Endothelial cell of umbilical vein (primary cell): Measurements from ENCODE around the gene PRKAG1. TPM values are rescaled to one million over a fixed set of nuclear protein-coding genes. Genes with fewer than 3 reads are reported as not detected.

Experiments used
- BruUV-seq: library from RNA; stranded (reverse); fragments of 400-500 nt; replicated peaks from 2 replicates; lab custom pipeline; 2021; lab: Mats Ljungman, UMichigan
- CTCF ChIA-PET: fragments of 300-600, 350-600 bp; sonication (Branson Sonifier 250); formaldehyde crosslinking; loops from one replicate; lab custom pipeline; 2021; ENCODE audit warnings: antibody characterized with exemption, inconsistent platforms; lab: Charles Lee
- POLR2A ChIA-PET: fragments of 300-600, 350-600 bp; sonication (Branson Sonifier 250); formaldehyde crosslinking; loops from one replicate; lab custom pipeline; 2021; ENCODE audit warnings: antibody characterized with exemption, inconsistent platforms; lab: Charles Lee
- DNase-seq: peaks from one replicate; pipeline ENCODE4 v3.0.0-alpha.2; 2011; ENCODE audit warnings: low read depth, low spot score
- FAIRE-seq: peaks from 2 replicates; lab custom pipeline; 2011; peaks lifted over from hg19 to GRCh38; lab: Jason Lieb, UNC
- H2AFZ ChIP-seq: 2 replicates; pipeline ENCODE4 v1.6.0; 2012; ENCODE audit warnings: low read depth, low read length, control low read depth, inconsistent platforms
- H3K27ac ChIP-seq: 2 replicates; pipeline ENCODE4 v1.5.1; 2011; ENCODE audit warnings: low read depth, mild to moderate bottlenecking, control low read depth, low read length, moderate library complexity; ENCODE audit not compliant: insufficient read depth
- H3K27me3 ChIP-seq, 2 experiments: 2 replicates each; pipeline versions ENCODE4 v1.6.0 to v1.6.1; 2011; ENCODE audit warnings: low read length in 2 of 2, mixed read lengths in 1 of 2; ENCODE audit not compliant: control insufficient read depth in 2 of 2, insufficient read depth in 2 of 2
- H3K36me3 ChIP-seq, 2 experiments: 2 replicates in 1 of 2; 3 replicates in 1 of 2; pipeline ENCODE4 v1.5.1; 2011; ENCODE audit warnings: low read length in 2 of 2, mild to moderate bottlenecking in 1 of 2, moderate library complexity in 1 of 2; ENCODE audit not compliant: control insufficient read depth in 2 of 2, insufficient read depth in 2 of 2; ENCODE audit errors: extremely low read depth in 1 of 2
- H3K4me1 ChIP-seq: 3 replicates; pipeline ENCODE4 v1.5.1; 2011; ENCODE audit warnings: mild to moderate bottlenecking, low read length; ENCODE audit not compliant: control insufficient read depth, insufficient read depth; ENCODE audit errors: extremely low read depth
- H3K4me2 ChIP-seq: 2 replicates; pipeline ENCODE4 v1.6.1; 2011; ENCODE audit warnings: low read length, control low read depth, mixed read lengths; ENCODE audit not compliant: insufficient read depth
- H3K4me3 ChIP-seq, 3 experiments: fragments of 200-600 bp in 1 of 3; sonication (generic), shearing (Covaris generic) in 1 of 3; replicated peaks in 1 of 3; 2 replicates each; pipeline ENCODE4 v1.5.1; 2011 to 2016; ENCODE audit warnings: control low read depth in 3 of 3, low read length in 3 of 3, mild to moderate bottlenecking in 2 of 3, inconsistent platforms in 1 of 3, low read depth in 1 of 3, moderate library complexity in 1 of 3; ENCODE audit not compliant: insufficient read depth in 1 of 3
- H3K79me2 ChIP-seq: 2 replicates; pipeline ENCODE4 v1.6.0; 2012; ENCODE audit warnings: low read length, inconsistent platforms; ENCODE audit not compliant: control insufficient read depth, insufficient read depth
- H3K9ac ChIP-seq: replicated peaks from 2 replicates; pipeline ENCODE3; 2011; ENCODE audit warnings: low read length, control low read depth; ENCODE audit not compliant: insufficient read depth; ENCODE audit errors: extremely low read depth
- H3K9me1 ChIP-seq: replicated peaks from 3 replicates; pipeline ENCODE4 v1.6.0; 2011; ENCODE audit warnings: mild to moderate bottlenecking, low read length; ENCODE audit not compliant: control insufficient read depth, insufficient read depth; ENCODE audit errors: extremely low read depth
- H3K9me3 ChIP-seq: replicated peaks from 2 replicates; pipeline ENCODE4 v1.5.1; 2012; ENCODE audit warnings: low read length, inconsistent platforms; ENCODE audit not compliant: control insufficient read depth, insufficient read depth
- H4K20me1 ChIP-seq: replicated peaks from 2 replicates; pipeline ENCODE3; 2011; ENCODE audit warnings: mild to moderate bottlenecking, low read length; ENCODE audit not compliant: control insufficient read depth, insufficient read depth; ENCODE audit errors: extremely low read depth
- EZH2 ChIP-seq: IDR thresholded peaks from 2 replicates; pipeline ENCODE4 v1.6.1; 2012; ENCODE audit warnings: borderline replicate concordance, low read depth, mild to moderate bottlenecking, moderate library complexity, low read length, inconsistent platforms; ENCODE audit not compliant: severe bottlenecking
- FOS ChIP-seq: IDR thresholded peaks from 2 replicates; pipeline ENCODE4 v1.6.1; 2011; ENCODE audit warnings: mild to moderate bottlenecking, low read length, moderate library complexity, borderline replicate concordance; ENCODE audit not compliant: insufficient read depth
- GATA2 ChIP-seq: IDR thresholded peaks from 2 replicates; pipeline ENCODE4 v1.7.0; 2011; ENCODE audit warnings: low read depth, mild to moderate bottlenecking, moderate library complexity, mixed read lengths, low read length; ENCODE audit not compliant: insufficient read length, insufficient read depth
- JUN ChIP-seq: IDR thresholded peaks from 2 replicates; pipeline ENCODE4 v1.6.1; 2011; ENCODE audit warnings: borderline replicate concordance, low read depth; ENCODE audit not compliant: insufficient read length, insufficient read depth
- MYC ChIP-seq: IDR thresholded peaks from one replicate; pipeline ENCODE4 v1.6.1; 2011; ENCODE audit warnings: mild to moderate bottlenecking, low read depth, low read length
- POLR2A ChIP-seq: IDR thresholded peaks from 2 replicates; pipeline ENCODE4 v1.6.1; 2012; ENCODE audit warnings: low read depth, mild to moderate bottlenecking, control low read depth, low read length
- POLR2AphosphoS5 ChIP-seq: IDR thresholded peaks from 2 replicates; pipeline ENCODE4 v1.6.1; 2012; ENCODE audit warnings: low read depth, mild to moderate bottlenecking, control low read depth, low read length, moderate library complexity; ENCODE audit not compliant: insufficient read depth
- dilution Hi-C: fragments of 300-500 bp; cut with MboI; formaldehyde crosslinking; loops from one replicate; pipeline ENCODE4 v1.15.0; 2019; ENCODE audit warnings: low sequenced_read_pairs; ENCODE audit not compliant: extremely low pct_ligation_motif_present
- intact Hi-C: fragments of 100-400 bp; cut with micrococcal nuclease; formaldehyde crosslinking; loops from one replicate; pipeline ENCODE4 v1.10.0; 2022
- polyA plus RNA-seq, 4 experiments: library from polyadenylated mRNA; depleted of rRNA in 3 of 4; stranded (reverse) in 3 of 4; unstranded in 1 of 4; fragments of >200 nt; gene quantifications; 2 replicates each; pipeline versions ENCODE4 v1.2.1 to v1.2.3, GENCODE V29; 2011 to 2012; ENCODE audit warnings: missing spikeins in 1 of 4
- total RNA-seq: library from RNA; stranded (reverse); gene quantifications from 2 replicates; pipeline ENCODE4 v1.2.3, GENCODE V29; 2021
- TF ChIP-seq, protein P1 (sequence below): IDR thresholded peaks from 2 replicates; pipeline ENCODE4 v1.6.1; 2011; ENCODE audit not compliant: insufficient read depth, insufficient read length
- TF ChIP-seq, protein P2 (sequence below), 2 donors: IDR thresholded peaks; 1 replicate in 1 of 2; 2 replicates in 1 of 2; pipeline ENCODE4 v1.5.1; 2011; ENCODE audit warnings: low read length in 2 of 2, mild to moderate bottlenecking in 2 of 2, moderate library complexity in 2 of 2, control low read depth in 1 of 2, inconsistent platforms in 1 of 2, low read depth in 1 of 2; ENCODE audit not compliant: insufficient read depth in 1 of 2; ENCODE audit errors: extremely low read depth in 1 of 2

Gene PRKAG1
- total and polyA plus RNA-seq, 2 donors (not counting 3 experiments of a cell fraction or from before 2014, with no cell fraction given) = 52.1 to 54.9 TPM

GRCh38 chr12:49054096-49054495 is 35.5 kb upstream of the PRKAG1 start:
- Histone ChIP-seq H3K27ac (no peak overlapping the region), H3K79me2 (peaks cover 80% of the 10 kb centered on the region), H3K9ac (no peak overlapping the region), H3K4me3 (no peak overlapping the region), H3K9me1 (no peaks in the 10 kb centered on the region), H3K27me3 (no peaks in the 10 kb centered on the region), H3K36me3 (peaks cover 28 to 59% of the 10 kb centered on the region in 2 experiments), H2AFZ (no peak overlapping the region), H3K4me1 (peaks cover 40% of the 10 kb centered on the region), H3K4me2 (no peak overlapping the region), H3K9me3 (no peaks in the 10 kb centered on the region), H4K20me1 (peaks cover 7% of the 10 kb centered on the region)
- ChIA-PET POLR2A (no interaction called here), CTCF (interaction anchor here (1.4 kb wide), 1 partner anchor 10 kb away, joined by 9 read pairs; no protein-coding TSS in a partner anchor)
- intact Hi-C loops (no loop called here), dilution Hi-C loops (no loop called here)
- no TSS peak for BruUV-seq
- no peak for FAIRE-seq
- no peak for TF ChIP-seq POLR2A
- TF ChIP-seq, protein P1, sequence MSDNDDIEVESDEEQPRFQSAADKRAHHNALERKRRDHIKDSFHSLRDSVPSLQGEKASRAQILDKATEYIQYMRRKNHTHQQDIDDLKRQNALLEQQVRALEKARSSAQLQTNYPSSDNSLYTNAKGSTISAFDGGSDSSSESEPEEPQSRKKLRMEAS = no peak
- TF ChIP-seq MYC = no peak
- no peak for DNase-seq

GRCh38 chr12:49052451-49053208 is 34.1 kb upstream of the PRKAG1 start:
- dilution Hi-C loops = no loop called here
- ChIA-PET CTCF (no interaction called here), POLR2A (no interaction called here)
- no TSS peak for BruUV-seq
- Histone ChIP-seq H3K79me2 (peaks cover 67% of the 10 kb centered on the region), H4K20me1 (peaks cover 5% of the 10 kb centered on the region), H3K27ac (no peak overlapping the region), H3K4me2 (no peak overlapping the region), H3K9me1 (no peaks in the 10 kb centered on the region), H2AFZ (no peak overlapping the region), H3K4me3 (no peak overlapping the region), H3K9me3 (no peaks in the 10 kb centered on the region), H3K36me3 (peaks cover 40 to 72% of the 10 kb centered on the region in 2 experiments), H3K27me3 (no peaks in the 10 kb centered on the region), H3K9ac (no peak overlapping the region), H3K4me1 (peaks cover 29% of the 10 kb centered on the region)
- no peak for TF ChIP-seq EZH2
- TF ChIP-seq GATA2 = no peak
- TF ChIP-seq, protein P2, sequence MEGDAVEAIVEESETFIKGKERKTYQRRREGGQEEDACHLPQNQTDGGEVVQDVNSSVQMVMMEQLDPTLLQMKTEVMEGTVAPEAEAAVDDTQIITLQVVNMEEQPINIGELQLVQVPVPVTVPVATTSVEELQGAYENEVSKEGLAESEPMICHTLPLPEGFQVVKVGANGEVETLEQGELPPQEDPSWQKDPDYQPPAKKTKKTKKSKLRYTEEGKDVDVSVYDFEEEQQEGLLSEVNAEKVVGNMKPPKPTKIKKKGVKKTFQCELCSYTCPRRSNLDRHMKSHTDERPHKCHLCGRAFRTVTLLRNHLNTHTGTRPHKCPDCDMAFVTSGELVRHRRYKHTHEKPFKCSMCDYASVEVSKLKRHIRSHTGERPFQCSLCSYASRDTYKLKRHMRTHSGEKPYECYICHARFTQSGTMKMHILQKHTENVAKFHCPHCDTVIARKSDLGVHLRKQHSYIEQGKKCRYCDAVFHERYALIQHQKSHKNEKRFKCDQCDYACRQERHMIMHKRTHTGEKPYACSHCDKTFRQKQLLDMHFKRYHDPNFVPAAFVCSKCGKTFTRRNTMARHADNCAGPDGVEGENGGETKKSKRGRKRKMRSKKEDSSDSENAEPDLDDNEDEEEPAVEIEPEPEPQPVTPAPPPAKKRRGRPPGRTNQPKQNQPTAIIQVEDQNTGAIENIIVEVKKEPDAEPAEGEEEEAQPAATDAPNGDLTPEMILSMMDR (IDR thresholded peaks at IDR 0.05; ENCODE audit: extremely low read depth in 1 of 2, insufficient read depth in 1 of 2, low read depth in 1 of 2, low read length in 2 of 2) = no peak
- no peak for TF ChIP-seq POLR2AphosphoS5
- TF ChIP-seq POLR2A = no peak
- no peak for TF ChIP-seq JUN
- TF ChIP-seq MYC = no peak
- no peak for TF ChIP-seq FOS
- TF ChIP-seq, protein P1 = no peak
- DNase-seq (no peak), FAIRE-seq (no peak)
- intact Hi-C loops = no loop called here
